Measurements from ENCODE around the gene PSMC3.

Gene PSMC3

DNA sequence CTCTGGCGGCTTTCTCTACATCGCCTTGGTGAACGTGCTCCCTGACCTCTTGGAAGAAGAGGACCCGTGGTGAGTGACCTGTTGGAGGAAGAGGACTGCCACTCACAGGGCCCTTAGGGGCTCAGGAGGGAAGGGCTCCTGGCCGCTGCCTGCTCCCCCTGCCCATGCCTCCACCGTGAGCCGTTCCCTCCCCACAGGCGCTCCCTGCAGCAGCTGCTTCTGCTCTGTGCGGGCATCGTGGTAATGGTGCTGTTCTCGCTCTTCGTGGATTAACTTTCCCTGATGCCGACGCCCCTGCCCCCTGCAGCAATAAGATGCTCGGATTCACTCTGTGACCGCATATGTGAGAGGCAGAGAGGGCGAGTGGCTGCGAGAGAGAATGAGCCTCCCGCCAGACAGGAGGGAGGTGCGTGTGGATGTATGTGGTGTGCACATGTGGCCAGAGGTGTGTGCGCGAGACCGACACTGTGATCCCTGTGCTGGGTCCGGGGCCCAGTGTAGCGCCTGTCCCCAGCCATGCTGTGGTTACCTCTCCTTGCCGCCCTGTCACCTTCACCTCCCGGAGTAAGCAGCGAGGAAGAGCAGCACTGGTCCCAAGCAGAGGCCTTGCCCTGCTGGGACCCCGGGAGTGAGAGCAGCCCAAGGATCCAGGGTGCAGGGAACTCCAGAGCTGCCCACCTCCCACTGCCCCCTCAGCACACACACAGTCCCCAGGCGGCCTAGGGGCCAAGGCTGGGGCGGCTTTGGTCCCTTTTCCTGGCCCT is 11.0 kb downstream of the PSMC3 start:
- intact Hi-C loops (cut with DNase I): no loop called here
- no peak for DNase-seq

DNA sequence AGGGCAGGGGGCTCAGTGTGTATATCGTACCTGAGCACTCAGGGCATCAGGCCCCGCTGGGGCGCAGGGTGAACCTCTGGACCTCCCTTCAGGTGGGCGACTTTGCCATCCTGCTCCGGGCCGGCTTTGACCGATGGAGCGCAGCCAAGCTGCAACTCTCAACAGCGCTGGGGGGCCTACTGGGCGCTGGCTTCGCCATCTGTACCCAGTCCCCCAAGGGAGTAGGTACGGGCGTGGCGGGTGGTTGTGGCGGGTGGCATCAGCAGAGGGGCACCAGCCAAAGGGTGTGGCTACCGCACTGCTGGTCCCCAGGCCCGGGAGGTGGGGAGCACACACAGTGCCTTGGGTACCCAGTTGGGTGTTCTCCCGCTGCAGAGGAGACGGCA is 11.6 kb downstream of the PSMC3 start:
- intact Hi-C loops (cut with DNase I): no loop called here

DNA sequence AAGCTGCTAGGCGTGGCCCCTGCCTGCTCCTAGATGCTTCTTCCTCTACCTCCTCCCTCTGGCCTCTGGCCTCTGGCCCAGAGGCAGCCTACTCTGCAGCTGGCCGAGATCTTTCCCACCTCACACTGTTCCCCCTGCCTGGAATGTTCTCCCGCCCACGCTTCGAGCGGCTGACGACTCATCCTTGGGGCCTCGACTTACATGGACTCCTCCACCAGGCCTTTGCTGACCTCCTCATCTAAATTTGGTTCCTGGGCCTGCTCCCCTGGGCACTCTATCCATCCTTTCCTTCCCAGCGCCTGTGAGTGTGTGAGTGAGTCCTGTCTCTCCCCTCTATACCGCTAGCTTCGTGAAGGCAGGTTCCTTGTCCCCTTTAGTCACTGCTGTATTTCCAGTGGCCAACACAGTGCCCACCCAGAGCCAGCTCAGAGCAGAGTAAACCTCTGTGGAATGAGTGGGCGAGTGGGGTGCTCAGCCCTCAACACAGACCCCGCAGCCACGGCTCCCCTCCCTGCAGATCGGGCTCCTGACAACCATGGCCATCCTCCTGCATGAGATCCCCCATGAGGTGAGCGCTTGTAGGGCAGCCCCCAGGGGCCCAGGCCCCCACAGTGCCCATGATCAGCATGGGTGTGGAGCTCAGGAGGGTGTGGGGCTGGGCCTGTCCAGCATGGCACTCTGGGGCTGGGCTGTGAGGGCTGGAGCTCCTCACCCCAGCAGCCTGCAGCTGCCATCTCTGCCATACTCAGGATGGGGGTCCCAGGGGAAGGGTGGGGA is 12.1 kb downstream of the PSMC3 start:
- DNase-seq: peak in 1 of 10 donors; percentile 39
- intact Hi-C loops (cut with DNase I): no loop called here

More for the DNA sequence above, 11.6 kb downstream of the PSMC3 start:
- no peak for DNase-seq

DNA sequence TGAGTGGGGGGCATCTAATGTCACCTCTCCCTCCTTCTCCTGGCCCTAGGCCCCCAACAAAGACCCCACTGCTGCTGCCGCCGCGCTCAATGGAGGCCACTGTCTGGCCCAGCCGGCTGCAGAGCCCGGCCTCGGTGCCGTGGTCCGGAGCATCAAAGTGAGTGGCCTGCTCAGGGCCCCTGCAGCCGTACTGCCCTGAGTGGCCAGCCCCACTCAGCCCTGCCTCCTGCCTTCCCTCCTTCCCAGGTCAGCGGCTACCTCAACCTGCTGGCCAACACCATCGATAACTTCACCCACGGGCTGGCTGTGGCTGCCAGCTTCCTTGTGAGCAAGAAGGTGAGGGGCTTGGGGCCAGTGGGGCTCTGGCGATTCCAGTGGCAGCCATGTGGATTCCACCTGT is 12.9 kb downstream of the PSMC3 start:
- DNase-seq: no peak
- intact Hi-C loops (cut with DNase I): no loop called here

DNA sequence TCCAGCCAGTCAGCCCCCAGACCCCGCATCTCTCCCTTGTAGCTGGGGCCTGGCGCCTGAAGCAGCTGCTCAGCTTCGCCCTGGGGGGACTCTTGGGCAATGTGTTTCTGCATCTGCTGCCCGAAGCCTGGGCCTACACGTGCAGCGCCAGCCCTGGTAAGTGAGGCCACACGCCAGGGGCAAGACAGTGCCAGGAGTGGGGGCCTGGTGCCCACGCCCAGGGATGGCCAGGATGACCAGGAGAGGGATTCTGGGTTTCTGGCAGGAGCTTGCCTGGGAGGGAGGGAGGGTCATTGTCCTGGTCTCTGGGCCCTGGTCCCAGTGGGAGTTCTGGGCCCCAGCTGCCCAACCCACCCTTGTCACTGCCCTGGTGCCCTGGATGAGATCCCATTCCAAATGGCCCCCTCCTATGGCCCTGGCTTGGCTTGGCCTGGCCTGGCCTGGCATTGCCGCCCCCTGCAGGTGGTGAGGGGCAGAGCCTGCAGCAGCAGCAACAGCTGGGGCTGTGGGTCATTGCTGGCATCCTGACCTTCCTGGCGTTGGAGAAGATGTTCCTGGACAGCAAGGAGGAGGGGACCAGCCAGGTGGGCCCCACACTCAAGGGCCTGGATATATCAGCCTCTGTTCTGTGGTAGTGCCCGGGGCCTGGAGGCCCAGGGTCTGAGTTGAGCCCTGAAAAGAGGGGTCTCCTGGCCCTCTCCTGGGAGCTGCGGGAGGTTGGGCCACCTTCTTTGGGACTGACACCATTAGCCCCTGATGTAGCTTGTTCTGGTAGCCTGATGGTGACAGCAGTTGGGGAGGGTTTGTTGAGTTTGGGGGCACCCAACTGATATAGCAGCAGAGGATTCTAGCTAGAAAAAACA is 14.1 kb downstream of the PSMC3 start:
- intact Hi-C loops (cut with DNase I): no loop called here
- peak in 4 of 10 donors; percentile 47 to 90 (median 52) for DNase-seq

DNA sequence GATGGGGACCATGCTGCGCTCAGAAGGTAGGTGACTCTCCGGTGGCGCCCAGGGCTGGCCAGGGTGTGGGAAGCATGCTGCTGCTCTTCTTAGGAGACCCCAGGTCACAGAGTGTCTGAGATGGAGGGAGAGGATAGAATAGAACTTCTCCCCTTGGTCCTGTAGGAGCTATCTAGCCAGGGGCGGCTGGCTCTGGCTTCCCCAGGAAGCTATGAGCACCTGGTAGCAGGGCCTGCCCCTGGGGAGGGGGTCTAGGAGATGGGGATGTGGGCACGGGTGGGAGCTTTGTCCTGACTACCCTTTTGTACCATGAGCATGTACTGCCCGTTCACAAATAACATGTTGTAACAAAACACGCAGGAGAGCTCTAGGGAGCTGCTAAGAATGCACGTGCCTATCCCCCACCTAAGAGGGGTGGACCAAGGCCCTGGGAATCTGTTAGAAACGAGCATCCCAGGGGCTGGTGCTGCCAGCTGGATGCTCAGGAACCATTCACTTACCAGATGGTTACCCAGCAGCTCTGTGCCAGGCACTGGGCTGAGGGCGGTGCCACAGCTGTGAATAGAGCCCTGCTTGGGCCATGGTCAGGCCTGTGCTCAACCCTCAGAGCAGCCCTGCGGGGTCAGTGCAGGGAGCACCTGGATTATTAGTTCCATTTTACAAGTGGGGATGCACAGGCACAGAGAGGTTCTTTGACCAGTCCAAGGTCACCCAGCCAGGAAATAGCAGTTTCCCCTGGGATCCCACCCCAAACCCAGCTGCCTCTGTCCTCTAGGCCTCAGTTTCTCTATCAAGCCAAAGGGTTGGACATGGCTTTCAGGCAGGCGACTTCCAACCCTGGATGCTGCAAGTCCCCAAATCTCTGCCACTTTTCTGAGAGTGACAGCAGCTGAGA is 15.6 kb downstream of the PSMC3 start:
- intact Hi-C loops (cut with DNase I): no loop called here
- DNase-seq: peak in 1 of 10 donors; percentile 76

DNA sequence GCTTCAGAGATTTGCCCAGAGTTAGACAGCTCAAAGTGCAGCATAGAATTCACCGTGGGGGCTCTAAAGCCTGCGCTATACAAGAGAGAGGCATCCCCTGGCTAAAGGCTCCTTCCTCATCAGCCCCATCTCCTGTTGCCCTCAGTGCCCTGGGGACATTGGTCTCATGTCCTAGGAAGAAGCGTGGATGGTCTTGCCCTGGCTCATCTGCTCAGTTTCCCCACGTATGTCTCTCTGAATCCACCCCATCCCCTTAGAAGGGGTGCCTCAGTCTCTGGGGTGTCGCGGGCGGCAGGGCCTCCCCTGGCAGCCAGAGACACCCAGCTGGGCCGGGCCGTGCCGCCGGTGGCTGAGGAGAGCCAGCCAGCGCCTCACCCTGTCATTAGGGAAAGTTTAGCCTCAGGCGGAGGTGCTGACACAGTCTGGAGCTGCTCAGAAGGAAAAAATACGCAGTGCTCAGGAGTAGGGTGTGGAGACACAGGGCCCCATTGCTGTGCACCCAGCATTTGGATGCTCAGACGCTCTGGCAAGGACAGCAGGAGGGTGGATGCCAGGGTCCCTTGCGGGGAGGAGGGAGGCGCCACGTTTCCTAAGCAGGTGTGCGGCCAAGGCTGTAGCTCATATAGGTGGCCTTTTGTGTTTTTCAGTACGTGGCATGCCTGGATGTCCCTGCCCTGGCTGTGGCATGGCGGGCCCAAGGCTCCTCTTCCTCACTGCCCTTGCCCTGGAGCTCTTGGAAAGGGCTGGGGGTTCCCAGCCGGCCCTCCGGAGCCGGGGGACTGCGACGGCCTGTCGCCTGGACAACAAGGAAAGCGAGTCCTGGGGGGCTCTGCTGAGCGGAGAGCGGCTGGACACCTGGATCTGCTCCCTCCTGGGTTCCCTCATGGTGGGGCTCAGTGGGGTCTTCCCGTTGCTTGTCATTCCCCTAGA is 16.5 kb downstream of the PSMC3 start:
- intact Hi-C loops (cut with DNase I): loop anchor here (2.0 to 5.0 kb wide), 3 partner anchors 35 to 143 kb away; partner anchors contain the start of gene CELF1
- DNase-seq: peak in 1 of 10 donors; percentile 81

DNA sequence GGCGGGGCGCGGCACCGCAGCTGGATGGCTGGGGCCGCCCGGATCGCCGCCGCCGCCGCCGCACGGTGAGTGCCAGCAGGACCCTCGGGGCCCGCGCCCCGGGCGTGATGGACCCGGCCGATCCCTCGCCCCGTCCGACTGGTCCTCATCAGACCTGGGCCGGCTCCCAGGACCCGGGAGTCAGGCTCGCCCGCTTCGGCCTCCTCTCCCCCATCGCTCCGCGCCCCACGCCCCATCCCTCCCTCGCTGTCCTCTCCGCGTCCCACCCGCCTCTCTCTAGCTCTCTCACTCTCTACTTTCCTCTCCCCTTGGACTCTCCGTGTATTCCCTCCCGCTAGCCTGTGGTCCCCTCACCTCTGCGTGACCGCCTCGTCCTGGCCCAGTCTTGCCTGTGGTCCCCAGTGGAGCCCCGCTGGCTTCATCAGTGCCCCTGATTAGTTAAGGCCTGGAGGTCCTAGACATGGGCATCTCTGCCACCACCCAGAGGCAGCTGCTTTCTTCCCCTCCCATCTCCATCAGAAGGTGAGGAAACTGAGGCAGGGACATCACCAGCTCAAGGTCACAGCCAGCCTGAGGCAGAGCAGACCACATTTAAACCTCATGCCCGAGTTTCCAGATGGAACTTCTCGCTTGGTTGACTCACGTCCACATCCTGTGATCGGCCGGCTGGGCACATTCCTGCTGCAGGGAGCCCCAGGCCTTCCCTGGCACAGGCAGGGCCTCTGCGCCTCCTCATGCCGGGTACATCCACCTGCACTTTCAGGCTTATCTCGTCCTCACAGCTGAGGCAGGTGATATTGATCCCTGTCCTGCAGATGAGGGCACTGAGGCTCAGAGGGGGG is 17.4 kb downstream of the PSMC3 start:
- intact Hi-C loops (cut with DNase I): loop anchor here (2.0 to 5.0 kb wide), 3 partner anchors 34 to 143 kb away; partner anchors contain the start of gene CELF1
- DNase-seq: peak in 2 of 10 donors; percentile 52 to 87

DNA sequence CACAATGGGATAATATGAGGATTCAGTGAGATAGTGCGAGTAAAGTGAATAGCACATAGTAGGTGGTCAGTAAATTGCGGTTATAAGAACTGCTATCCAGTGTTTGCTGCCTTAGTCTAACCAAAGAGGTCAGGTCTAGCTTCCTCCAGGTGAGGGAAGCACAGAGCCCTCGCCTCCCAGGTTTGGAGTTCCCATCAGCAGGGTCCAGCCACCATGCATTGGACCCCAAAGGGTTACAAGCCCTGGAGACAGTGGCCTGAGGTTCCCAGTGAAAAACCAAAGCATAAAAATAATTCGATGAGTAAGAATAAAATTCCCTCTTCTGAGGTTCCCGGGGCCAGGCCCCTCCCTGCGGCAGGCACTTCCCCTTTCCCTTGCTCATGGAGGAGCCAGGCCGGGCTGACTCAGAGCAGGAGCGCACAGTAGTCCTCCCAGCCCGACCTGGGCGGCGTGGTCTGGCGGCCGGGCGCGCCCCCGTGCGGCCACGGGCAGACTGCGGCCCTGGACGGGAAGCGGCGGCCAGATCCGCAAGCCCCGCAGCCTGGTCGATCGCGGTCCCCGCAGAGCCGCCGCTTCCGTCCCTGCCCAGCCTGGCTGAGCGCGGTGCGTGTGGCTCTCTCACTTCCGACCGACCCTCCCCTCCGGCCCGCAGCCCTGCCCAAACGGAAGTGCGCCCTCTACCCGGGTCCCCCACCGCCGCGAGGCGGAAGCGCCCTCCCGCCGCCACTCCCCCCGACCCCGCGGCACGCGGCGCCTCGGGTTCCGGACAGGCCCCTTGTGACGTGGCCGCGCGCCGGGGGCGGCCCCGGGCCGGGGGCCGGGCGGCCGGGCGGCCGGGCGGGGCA is 18.3 kb downstream of the PSMC3 start, which contains the start of gene SLC39A13:
Gene SLC39A13 (plus strand): TSS at position 845 of the 845 bp plus-strand sequence. CDS start 1,505 bp downstream, outside the sequence.
- DNase-seq: peak; percentile 86 to 99 (median 92)
- intact Hi-C loops (cut with DNase I): loop anchor here (2.0 to 5.0 kb wide), 3 partner anchors 33 to 144 kb away; partner anchors contain the start of gene CELF1

DNA sequence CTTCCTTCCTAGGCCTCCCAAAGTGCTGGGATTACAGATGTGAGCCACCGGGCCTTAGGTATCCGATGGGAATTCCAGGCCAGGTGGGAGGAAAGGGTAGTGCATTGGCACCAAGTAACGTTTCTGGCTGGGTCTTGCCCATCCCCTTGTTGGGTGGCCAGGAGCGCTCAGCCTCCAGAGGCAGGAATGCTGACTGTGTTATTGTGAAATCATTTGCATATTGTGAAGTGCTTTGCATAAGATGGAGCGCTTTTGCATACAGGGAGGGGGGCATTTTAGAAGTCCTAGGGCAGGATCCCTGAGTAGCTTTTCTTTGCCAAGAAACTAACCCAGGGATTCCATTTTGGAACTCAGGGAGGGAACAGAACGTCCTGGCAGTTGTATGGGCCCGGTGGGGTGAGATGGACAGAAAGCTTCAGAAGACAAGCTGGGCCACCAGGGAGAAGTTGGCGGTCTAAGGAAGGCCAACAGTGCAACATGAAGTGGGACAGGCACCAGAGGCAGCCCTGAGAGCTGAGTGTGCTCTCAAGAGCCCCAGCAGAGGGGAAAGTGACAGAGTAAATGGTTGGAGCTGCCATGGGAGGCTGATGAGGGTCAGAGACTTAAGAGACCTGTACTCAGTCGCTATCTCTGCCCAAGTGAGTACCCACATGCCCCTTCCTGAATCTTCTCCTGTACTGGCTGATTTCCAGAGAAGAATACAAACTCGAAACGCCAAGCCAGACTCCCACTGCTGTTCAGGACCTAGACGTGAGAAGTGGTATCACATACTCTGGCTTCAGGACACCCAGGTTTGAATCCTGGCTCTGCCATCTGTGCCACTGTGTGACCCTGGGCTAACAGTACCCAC is 19.1 kb downstream of the PSMC3 start:
- peak in 1 of 10 donors; percentile 72 for DNase-seq
- intact Hi-C loops (cut with DNase I): loop anchor here (5.0 kb wide), 1 partner anchor 145 kb away; the partner anchor contains the start of gene CELF1

DNA sequence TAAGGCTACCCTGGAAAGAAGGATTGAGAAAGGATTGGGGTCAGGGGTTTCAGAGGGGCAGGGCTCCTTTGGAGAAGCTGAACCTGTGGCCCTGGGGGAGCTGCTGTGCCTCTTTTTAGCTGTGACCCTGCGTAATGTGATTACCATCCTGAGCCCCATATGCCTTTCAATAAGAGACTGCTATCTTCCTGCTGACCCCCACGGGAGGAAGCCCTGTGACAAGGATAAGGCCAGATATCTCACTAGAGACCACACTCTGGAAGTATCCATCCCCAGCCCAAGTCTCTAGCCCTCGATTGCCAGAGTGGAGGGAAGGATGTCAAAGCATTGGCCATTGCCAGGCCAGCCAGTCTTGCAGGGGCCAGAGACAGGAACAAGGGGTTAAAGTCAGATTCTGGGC is 22.7 kb downstream of the PSMC3 start:
- intact Hi-C loops (cut with DNase I): no loop called here
- peak in 3 of 10 donors; percentile 4 to 43 (median 12) for DNase-seq

DNA sequence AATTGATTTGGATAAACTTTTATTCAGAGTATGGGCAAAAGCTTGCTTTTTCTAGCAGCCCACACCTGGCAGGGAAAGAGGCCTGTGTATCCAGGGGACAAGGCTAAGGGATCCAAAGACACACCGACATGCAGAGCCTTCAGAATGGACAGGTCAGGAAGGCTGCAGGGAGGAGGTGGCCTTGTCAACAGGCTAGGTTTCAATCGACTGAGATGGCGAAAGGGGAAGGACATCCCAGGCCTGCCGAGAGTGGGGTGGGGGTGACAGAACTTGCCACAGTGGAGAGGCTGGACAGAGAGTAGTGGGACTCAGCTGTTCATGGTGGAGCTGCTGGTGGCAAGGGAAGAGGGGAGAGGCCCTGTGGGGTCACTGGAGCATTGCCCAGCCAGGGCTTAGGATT is 23.1 kb downstream of the PSMC3 start:
- intact Hi-C loops (cut with DNase I): no loop called here
- DNase-seq: peak in 3 of 10 donors; percentile 5 to 44 (median 43)

DNA sequence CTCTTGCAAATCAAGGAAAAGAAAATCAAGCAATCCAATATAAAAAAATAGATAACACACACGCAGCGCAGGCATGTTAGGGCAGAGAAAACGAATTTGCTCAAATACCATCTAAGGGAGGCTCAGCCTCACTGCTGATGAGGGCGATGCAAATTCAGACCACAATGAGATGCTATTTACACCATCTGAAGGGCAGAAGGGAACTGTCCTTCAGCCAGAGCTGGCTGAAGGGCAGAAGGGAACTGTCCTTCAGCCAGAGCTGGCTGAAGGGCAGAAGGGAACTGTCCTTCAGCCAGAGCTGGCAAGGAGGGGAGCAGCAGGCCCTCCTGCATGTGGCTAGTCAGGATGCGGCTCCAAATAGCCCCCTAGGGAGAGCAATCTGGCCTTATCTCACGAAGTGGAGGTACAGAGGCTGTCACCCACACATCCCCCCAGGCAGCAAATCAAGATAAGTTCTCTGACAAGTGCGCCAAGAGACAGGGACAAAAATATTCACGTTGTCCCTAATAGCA is 25.4 kb downstream of the PSMC3 start:
- intact Hi-C loops (cut with DNase I): no loop called here
- DNase-seq: peak in 3 of 10 donors; percentile 9 to 58 (median 48)

DNA sequence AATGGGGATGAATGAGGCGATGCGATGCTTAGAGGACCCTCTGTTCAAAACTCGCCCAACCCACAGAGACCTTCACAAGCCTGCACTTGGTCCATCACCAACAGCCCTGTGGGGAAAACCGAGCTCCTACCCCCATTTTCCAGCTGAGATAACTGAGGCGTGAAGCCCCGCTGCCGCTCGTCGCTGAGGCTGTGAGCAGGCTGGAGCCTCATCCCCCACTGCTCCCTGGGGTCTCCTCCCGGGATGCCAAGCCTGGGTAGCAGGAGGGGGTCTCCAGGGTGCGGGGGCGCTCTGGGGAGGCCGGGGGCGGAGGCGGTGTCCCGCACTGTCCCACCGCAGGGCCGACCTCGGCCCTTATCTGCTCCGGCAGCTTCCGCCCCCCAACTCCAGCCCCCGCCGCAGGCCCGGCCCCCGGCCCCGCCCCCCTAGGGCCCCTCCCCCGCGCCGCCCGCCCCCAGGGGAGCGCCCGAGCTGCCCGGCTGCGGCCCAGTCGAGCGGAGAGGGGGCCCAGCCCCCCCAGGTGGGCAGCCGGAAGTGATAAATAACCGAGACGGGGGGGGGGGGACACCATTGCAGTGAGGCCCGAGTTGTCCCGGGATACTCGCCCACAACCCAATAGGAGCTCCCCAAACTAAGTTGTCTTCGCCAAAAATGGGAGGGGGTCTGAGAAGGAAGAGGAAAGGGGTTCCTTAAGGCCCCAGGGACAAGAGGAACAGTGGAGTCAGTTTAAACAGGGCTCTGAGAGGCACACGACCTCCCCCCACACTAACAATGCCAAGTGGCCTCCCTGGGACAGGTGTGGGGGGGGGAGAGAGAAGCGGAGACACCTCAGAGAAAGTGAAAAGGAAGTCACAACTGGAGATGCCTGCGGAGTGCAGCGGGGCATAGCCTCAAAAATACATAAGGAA is 26.1 kb downstream of the PSMC3 start:
- intact Hi-C loops (cut with DNase I): no loop called here
- DNase-seq: peak in 3 of 10 donors; percentile 12 to 69 (median 35)

All from posterior cingulate gyrus (tissue), 11 donors.